A172 (cell line): ENCODE results near the gene ARFGEF3. TPM values are rescaled to one million over a fixed set of nuclear protein-coding genes. Genes with fewer than 3 reads are reported as not detected.

ENCODE experiments used
- DNase-seq: peaks from one replicate; pipeline ENCODE4 v3.0.0-alpha.2; 2015; ENCODE audit warnings: low spot score
- total RNA-seq: library from RNA; depleted of rRNA; stranded (reverse); fragments of >200 nt; shearing (Covaris generic); gene quantifications from 2 replicates; pipeline ENCODE4 v1.2.3, GENCODE V29; 2014

ARFGEF3 gene
- total RNA-seq, 1 experiment from 2014 or later = 3.1 TPM

DNA sequence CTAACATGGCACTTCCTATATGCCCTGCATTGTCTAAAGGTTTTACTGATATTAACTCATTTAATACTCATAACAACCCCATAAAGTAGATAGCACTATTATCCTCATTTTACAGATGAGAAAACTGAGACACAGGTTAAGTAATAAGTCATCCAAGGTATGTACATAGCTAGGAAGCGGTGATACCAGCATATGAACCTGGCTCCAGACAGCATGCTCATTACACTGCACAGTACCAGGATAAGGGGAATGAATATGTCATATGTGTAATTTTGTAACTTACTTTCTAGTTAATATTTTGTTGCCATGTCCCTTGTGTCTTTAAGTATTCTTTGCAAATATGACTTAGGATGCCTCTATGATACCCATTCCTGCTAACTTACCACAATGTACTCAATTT, 109.7 kb downstream of the ARFGEF3 start:
- DNase-seq = no peak

DNA sequence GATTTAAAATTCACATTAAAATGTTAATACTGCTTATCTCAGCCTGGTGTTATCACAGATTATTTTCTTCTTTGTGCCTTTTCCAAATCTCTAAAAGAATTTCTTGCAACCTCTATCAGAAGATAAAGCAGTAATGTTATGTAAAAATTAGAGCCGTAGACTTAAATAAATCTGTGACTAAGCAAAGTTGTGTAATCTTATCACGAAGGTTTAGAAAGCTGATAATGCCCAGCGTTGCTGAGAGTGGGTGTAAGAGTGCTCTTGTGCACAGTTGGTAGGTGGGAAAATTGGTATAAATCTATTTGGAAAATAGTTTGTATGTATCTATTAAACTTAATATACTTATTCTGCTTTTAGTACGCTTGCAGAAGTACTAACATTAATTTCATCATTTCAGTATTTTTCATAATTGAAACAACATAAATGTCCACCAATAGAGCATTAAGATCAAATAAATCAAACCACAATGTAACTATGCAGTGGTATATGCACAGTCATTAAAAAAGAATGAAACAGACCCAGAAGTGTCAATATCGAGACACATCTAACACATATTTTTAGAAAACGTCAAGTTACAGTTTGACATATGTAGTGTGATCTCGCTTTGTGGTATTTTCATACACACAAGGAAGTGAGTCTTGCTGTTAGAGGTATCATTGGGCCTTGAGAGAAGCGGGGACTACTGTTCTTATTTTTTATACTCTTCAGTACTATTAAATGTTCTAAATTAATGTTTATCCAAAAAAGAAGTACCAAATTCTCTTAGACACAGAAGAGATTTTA, 111.0 kb downstream of the ARFGEF3 start:
- no peak for DNase-seq

DNA sequence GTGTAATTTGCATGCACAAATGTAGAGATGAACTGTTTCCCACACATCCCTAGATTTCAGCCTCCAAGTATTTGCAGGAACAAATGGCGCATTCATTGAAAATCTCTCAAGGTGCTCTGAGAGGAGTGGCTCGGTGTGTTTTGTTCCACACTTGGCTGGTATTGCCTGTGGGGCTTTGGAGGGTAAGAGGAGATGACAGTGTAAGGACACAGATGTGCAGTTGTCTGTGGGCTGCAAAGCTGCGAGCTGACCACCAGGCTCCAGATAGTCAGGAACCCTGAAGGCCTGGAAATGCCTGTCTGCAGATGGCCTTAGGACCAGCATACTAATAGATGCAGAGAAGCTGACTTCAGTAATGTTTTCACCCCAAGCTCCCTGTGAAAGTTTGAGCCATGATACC, 114.2 kb downstream of the ARFGEF3 start:
- no peak for DNase-seq

DNA sequence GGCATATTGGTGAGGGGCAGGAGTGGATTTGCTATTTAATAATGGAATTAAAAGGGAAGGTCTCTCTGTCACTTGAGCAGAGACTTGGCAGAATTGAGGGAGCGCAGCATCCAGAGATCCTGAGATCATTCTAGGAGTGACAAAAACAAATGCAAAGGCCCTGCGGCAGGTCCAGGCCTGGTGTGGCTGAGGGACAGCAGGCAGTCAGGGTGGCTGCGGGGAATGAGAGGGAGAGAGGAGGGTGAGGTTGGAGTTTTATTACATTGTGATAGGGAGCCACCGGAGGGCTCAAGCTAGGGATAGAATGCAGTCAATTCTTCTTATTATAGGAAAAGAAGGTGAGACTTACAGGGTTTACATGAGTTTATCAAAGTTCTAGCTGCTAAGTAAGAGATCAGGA, 116.1 kb downstream of the ARFGEF3 start:
- no peak for DNase-seq

DNA sequence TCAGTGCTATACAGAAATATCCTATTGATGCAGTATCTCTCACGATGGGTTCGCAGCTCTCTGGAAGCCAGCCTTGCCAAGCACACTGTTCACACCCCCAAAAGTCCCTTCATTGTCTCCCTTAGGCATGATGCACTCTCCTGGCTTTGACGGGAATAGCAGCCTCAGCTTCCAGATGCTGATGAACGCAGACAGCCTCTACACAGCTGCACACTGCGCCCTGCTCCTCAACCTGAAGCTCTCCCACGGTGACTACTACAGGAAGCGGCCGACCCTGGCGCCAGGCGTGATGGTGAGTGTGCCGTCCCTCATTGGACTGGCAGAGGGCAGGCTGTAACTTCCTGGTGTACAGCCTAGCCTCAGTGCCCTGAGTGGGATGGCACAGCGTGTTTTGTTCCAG, 116.6 kb downstream of the ARFGEF3 start:
- DNase-seq = no peak

DNA sequence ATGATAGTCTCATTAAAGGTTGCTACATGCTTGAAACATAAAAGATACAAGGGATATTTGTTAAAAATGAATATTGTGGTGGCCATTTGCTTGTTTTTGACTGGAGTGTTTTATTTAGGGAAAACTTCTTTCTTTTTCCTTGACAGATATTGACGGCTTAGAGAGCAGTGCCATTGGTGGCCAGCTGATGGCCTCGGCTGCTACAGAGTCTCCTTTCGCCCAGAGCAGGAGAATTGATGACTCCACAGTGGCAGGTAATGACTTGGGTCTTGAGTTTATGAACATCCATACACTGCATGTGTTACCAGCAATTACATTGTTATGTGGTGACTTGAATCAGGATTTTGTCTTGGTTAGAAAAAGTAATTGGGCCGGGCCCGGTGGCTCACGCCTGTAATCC, 124.1 kb downstream of the ARFGEF3 start:
- no peak for DNase-seq

DNA sequence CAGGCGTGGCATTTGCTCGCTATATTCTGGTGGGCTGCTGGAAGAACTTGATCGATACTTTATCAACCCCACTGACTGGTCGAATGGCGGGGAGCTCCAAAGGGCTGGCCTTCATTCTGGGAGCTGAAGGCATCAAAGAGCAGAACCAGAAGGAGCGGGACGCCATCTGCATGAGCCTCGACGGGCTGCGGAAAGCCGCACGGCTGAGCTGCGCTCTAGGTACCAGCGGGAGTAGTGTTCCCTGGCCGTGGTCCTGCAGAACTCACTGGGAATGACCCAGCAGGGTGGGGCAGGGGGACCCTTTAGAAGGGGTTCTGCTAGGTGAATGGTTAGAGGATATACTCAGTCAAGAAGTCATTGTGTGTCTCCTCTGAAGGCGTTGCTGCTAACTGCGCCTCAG, 125.0 kb downstream of the ARFGEF3 start:
- no peak for DNase-seq

DNA sequence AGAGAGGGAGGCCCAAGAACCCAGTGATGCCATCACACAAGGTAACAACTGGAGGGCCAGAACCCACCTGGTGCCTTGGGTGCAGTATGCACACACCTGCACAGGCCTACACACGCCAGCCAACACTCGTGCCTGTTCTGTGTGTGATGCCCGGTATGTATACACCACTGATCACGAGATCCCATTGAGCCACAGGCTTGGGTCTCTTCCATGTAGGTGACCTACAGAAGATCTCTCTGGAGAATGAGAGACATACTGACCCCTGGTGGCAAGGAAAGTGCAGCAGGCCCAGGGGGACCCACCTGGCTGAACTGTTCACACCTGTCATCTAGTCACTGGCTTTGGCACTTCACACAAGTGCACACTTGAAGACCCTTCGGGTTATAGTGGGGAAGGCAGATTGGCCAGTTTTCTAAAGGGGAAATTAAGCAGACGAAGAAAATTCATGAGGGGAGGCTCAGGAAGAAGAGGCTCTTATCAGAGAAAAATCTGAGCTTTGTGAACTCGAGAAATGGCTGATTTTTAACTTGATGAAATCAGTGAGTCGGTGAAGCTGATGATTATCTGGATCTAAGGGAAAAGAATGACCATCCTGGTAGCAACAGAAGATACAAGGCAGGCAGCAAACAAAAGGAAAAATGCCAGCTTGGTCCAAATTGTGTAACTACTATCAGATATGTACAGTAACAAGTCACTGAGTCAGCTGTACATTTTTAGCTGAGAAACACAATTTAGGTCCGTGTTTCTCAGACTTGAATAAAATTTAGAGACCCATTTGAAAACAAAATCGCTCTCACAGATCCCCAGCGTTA, 125.6 kb downstream of the ARFGEF3 start:
- DNase-seq = no peak

DNA sequence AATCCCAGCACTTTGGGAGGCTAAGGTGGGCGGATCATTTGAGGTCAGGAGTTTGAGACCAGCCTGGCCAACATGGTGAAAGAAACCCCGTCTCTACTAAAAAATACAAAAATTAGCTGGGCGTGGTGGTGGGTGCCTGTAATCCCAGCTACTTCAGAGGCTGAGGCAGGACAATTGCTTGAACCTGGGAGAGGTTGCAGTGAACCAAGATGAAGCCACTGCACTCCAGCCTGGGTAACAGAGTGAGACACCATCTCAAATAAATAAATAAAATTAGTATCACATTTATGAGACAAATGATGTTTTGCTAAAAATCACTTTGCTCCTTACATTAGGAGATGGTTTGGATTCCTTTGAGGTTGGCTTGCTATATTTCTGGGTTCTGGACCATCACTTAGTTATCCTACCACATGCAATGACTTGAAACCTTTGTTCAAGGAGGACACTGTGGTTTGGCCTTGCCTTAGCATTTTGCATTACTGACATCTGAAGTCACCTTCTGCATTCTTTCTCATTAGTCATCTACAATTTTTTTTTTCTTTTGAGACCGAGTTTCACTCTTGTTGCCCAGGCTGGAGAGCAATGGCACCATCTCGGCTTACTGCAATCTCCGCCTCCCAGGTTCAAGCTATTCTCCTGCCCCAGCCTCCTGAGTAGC, 126.8 kb downstream of the ARFGEF3 start:
- DNase-seq = peak; percentile 92

DNA sequence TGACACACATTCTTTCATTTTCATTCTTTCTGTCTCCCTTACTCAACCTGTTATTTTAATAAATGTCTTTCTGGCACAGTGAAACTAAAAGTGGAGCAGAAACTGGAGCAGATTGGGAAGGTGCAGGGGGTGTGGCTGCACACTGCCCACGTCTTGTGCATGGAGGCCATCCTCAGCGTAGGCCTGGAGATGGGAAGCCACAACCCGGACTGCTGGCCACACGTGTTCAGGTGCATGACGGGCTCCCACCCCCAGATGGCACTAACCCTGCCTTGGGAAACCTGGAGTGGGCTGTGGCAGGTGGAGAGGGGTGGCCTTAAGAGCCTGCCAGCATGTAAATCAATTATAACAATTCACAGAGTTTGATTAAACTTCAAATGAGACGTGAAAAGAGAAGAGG, 128.0 kb downstream of the ARFGEF3 start:
- DNase-seq = no peak

DNA sequence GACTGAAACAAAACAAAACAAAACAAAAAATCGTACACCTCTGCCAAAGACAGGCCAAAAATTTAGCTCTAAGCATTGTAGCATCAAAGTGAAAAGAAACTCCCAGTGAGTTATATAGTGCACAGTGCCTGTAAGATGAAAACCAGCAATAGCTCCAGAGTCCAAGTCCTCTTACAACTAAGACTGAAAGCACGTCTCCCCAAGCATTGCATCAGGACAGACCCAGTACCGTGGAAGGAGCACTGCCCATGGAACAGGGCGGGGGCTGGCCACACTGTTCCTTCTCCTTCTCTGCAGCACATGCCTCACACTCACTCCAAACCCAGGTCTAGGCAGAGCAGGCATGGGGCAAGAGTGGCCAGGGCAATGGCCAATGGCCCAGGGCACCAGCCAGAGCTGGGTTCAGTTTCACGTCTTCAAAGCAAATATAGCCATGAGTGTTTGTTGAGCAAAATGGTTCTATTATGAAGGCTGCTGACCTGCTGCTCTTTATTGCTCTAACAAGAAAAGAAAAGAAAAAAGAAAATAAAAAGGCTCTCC, 128.8 kb downstream of the ARFGEF3 start:
- no peak for DNase-seq

DNA sequence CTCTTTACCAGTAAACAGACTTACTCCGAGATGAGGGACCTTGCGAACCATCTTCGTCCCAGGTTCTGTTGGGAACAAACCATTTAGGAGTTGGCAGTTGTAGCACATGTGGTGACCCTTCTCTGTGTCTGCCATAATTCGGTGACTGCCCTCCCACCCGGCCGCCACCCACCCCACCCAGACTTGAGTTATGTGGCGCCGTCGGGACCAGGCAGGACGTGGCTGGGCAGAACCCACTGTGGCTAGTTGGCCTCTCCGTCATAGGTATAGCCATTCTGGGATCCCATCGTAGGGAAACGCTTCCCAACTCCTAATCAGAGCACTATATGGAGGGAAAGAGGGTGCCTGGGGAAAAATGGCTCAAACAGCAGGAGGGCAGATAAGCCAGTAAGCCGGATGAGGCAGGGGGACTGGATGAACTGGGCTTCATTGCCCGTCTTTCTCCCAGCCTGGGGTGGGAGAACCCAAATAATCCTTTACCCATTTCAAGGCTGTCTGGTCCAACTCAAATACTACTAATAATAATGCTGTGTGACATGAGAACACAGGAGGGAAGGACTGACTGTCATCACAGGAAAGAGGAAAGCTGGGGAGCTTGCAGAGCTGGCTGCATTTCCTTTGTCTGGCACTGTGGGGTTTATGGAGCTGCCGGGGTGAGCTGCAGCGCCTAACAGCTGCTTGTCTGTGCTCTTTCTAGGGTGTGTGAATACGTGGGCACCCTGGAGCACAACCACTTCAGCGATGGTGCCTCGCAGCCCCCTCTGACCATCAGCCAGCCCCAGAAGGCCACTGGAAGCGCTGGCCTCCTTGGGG, 129.5 kb downstream of the ARFGEF3 start:
- no peak for DNase-seq

DNA sequence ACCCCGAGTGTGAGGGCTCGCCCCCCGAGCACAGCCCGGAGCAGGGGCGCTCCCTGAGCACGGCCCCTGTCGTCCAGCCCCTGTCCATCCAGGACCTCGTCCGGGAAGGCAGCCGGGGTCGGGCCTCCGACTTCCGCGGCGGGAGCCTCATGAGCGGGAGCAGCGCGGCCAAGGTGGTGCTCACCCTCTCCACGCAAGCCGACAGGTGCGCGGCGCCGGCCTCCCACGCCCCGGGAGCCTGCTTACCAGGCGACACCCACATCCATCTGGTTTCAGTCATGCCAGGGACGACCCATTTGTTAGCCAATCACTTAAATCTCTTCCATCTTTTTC, 130.1 kb downstream of the ARFGEF3 start:
- no peak for DNase-seq

DNA sequence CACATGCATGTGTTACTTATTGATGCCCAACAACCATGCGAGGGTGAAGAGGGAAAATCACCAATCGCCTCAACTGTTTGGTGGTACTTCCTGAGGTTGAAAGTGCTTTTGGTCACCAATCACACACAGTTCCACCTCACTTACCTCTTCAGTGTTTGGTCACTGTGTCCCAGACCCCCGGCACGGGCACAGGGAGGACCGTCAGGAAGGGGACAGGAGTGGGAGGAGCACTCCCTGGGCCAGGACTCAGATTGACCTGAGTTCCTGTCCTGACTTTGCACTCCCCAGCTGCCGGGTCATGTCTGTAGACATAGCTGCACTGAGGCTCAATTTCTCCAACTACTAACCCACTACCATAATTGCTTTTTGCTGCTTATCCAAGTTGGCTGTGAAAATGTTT, 130.7 kb downstream of the ARFGEF3 start:
- no peak for DNase-seq

DNA sequence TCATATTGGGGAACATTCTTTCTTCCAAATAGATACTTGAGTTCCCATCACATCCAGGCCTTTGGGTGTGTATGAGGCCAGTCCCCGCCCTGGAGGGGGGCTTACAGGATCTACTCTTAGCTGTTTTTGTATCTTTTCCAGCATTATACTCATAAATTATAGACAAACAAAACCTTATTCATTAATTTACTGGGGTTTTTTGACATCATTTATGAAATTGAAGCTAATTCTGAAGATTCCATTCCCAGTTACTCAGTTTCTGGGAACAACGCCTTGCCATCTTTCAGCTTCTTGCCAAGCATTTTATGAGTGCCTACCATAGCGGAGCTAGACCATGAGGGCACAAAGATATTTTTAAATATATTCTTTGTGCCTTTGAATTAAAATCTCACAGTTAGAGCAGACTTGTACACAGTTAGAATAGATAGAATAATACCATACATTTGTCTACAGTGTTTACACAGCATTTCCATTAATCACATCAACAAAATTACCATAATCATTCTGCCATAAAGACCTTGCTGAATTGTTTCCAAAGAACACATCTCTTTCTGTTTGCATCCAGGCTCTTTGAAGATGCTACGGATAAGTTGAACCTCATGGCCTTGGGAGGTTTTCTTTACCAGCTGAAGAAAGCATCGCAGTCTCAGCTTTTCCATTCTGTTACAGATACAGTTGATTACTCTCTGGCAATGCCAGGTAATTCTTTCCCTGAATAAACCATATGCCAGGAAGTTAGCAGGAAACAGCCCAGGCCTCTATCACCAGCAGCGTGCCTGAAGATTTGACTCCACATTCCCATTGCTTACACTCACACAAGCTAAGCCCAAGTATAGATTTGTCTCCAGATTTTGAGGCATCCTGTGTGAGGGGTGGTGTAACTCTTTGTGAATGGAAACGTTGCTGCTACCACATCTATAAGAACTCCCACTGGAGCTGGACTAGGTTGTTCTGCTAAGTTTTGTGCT, 132.0 kb downstream of the ARFGEF3 start:
- DNase-seq = no peak

DNA sequence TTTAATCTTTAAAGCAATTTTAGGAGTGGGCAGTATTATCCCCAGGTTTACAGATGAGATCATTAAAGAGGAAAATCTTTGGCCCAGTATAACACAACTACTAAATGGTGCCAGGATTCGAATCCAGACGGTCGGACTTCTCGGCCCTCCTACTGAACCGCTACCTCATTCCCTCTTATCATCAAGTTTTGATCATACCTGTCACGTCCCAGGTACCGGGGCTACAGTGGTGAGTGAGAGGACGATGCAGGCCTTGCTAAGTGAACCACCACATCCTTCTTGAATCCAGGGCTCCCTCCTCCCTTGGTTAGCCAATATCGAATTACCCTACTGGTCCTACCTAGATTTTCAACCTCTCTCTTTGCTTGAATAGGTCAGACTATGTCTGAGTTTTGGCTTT, 134.6 kb downstream of the ARFGEF3 start:
- no peak for DNase-seq

DNA sequence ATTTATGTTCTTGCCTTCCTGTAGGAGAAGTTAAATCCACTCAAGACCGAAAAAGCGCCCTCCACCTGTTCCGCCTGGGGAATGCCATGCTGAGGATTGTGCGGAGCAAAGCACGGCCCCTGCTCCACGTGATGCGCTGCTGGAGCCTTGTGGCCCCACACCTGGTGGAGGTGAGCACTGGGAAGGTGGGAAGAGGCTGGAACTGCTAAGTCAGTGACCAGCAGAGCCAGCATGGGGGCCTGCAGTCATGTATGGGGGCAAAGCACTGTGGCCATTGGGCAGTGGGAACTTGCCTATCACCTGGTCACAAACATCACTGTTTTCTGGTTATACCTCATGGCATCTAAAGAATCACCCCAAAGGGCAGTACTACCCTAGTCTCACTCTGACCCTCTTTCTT, 135.0 kb downstream of the ARFGEF3 start:
- DNase-seq = no peak

DNA sequence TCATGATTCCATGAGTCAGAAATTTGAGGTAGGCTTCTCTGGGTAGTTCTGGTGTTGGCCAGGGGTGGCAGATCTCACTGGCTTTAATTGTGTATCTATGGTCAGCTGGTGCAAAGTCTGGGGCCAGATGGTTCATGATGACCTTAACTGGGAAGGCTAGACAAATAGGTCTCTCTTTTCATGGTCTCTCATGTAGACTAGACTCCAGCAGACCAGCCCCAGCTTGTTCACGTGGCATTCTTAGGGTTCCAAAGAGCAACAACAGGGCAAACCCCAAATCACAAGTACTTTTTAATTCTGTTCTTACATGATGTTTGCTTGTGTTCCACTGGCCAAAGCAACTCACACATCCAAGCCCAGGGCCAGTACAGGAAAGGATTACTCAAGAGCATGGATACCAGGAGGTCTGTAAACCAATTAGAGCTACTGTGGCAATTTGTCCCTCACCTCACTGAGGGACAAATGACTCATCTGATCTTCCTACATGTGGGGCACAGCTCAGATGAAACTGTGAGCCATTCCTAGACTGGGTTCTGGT, 136.1 kb downstream of the ARFGEF3 start:
- no peak for DNase-seq

DNA sequence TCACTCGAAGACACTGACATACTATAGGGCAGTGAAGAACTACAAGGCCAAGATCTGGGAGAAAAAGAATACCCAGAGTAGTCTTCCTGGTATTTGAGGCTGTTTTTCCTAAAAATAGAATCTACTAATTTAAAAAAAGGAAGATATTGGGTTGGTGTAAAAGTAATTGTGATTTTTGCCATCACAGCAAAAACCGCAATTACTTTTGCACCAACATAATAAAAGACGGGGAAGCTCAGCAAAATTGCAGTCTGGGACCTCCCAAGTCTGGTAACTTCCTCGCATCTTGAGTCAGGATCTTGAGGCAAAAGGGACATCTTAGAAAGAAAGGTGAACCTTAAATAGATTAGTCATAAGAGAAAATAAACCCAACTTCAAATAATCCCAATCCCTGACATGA, 138.7 kb downstream of the ARFGEF3 start:
- no peak for DNase-seq

DNA sequence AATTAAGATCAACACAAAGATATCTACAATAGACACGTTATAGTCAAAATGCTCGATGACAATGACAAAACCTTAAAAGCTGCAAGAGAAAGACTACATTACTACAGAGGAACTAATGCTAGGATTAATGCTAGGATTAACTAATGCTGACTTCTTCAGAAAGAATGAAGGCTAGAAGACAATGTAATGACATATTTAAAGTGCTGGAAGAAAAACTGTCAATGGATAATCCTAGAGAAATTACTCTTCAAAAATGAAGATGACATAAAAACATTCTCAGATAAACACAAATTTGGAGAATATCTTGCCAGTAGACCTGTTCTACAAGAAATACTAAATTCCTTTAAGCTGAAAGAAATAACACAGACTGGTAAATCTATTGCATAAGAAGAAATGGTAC, 140.8 kb downstream of the ARFGEF3 start:
- no peak for DNase-seq
